Measurements from ENCODE around the gene CELF4. TPM values are rescaled to one million over a fixed set of nuclear protein-coding genes. Genes with fewer than 3 reads are reported as not detected.

The CELF4 gene
- total and polyA plus RNA-seq, 7 donors, result 0.60 to 5.0 (median 1.8) TPM; not detected in 1

DNA sequence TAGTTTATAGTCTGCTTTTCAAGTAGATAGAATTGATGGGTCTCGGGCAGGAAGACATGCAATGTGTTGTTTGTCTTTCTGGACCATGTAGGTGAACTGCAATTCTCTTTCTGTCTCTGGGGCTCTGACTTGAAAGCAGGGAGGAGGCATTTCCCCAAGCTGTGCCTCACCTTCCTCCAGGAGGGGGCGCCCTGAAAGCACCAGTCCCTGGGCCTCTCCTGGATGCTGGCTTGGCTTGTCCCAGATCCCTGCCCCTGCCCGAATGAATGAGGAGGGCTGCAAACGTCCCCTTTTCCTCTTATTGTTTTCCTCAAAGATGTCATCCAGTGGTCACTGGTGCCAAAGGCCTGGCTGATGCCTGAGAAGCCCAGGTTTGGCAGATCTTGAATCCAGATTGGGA lies 270.6 kb downstream of the CELF4 start:
- Histone ChIP-seq H3K4me3 (no peak overlapping the region), H3K9me3 (no peaks in the 10 kb centered on the region), H3K27ac (no peak overlapping the region), H3K4me1 (peaks cover 0 to 14% (median 13%) of the 10 kb centered on the region in 4 donors), H3K27me3 (no peaks in the 10 kb centered on the region), H3K36me3 (no peaks in the 10 kb centered on the region)
- DNase-seq, result no peak
- intact Hi-C loops (cut with DNase I), result no loop called here
- 32 to 40% methylated on average over 4 of the region's 4 CpGs for WGBS, 2 donors
- no peak for TF ChIP-seq POLR2AphosphoS5 (IDR thresholded peaks at IDR 0.05)
- no peak for TF ChIP-seq POLR2A (IDR thresholded peaks at IDR 0.05)
- TF ChIP-seq EP300 (IDR thresholded peaks at IDR 0.05), result no peak
- TF ChIP-seq, protein P1, sequence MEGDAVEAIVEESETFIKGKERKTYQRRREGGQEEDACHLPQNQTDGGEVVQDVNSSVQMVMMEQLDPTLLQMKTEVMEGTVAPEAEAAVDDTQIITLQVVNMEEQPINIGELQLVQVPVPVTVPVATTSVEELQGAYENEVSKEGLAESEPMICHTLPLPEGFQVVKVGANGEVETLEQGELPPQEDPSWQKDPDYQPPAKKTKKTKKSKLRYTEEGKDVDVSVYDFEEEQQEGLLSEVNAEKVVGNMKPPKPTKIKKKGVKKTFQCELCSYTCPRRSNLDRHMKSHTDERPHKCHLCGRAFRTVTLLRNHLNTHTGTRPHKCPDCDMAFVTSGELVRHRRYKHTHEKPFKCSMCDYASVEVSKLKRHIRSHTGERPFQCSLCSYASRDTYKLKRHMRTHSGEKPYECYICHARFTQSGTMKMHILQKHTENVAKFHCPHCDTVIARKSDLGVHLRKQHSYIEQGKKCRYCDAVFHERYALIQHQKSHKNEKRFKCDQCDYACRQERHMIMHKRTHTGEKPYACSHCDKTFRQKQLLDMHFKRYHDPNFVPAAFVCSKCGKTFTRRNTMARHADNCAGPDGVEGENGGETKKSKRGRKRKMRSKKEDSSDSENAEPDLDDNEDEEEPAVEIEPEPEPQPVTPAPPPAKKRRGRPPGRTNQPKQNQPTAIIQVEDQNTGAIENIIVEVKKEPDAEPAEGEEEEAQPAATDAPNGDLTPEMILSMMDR (IDR thresholded peaks at IDR 0.05), result no peak

DNA sequence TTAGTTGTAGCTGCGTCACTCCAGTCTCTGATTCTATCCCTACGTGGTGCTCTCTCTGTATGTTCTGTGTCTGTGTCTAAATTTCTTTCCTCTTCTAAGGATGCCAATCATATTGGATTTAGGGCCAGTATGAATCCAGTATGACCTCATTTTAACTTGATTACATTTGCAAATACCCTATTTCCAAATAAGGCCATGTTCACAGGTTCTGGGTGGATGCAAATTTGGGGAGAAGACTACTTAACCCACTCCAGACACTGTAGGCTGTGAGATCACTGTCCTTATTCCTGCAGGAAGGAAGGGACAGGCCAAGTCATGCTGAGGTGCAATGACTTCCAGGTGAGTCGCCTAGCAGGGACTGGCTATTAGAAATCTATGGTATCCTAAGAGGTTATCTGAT lies 272.2 kb downstream of the CELF4 start:
- TF ChIP-seq POLR2AphosphoS5 (IDR thresholded peaks at IDR 0.05) (no peak), POLR2A (IDR thresholded peaks at IDR 0.05) (no peak), EP300 (IDR thresholded peaks at IDR 0.05) (no peak)
- TF ChIP-seq, protein P1 (IDR thresholded peaks at IDR 0.05), result no peak
- Histone ChIP-seq H3K9me3 (no peaks in the 10 kb centered on the region), H3K4me1 (no peaks in the 10 kb centered on the region), H3K4me3 (no peak overlapping the region), H3K36me3 (no peaks in the 10 kb centered on the region), H3K27ac (no peak overlapping the region), H3K27me3 (no peaks in the 10 kb centered on the region)
- intact Hi-C loops (cut with DNase I), result no loop called here
- WGBS, 2 donors, result 62 to 88% methylated on average over 3 of the region's 3 CpGs
- DNase-seq, result no peak

DNA sequence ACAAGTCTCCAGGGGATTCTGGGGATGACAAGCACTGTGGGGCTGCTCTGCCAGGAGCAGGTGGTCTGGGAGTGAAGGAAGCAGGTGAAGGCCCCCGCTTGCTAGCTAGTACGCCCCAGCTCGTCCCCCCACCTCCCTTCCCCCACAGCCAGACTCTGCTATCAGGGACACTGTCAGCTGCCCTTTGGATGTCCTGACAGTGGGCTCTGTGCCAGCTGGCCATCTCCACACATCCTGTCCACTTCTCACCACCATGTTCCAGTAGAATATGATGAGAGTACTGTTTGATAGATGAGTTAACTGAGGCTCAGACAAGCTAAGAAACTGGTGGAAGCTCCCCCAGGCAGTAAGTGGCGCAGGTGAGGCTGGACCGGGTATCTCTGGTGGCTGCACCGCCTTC lies 276.2 kb downstream of the CELF4 start:
- intact Hi-C loops (cut with DNase I), result no loop called here
- WGBS, 2 donors, result 65 to 92% methylated on average over 6 of the region's 6 CpGs
- Histone ChIP-seq H3K36me3 (no peaks in the 10 kb centered on the region), H3K4me1 (no peaks in the 10 kb centered on the region), H3K27ac (no peak overlapping the region), H3K4me3 (no peak overlapping the region), H3K27me3 (no peaks in the 10 kb centered on the region), H3K9me3 (no peaks in the 10 kb centered on the region)
- DNase-seq, result no peak
- TF ChIP-seq, protein P1 (IDR thresholded peaks at IDR 0.05), result no peak
- TF ChIP-seq POLR2AphosphoS5 (IDR thresholded peaks at IDR 0.05), result no peak
- no peak for TF ChIP-seq POLR2A (IDR thresholded peaks at IDR 0.05)
- TF ChIP-seq EP300 (IDR thresholded peaks at IDR 0.05), result no peak

DNA sequence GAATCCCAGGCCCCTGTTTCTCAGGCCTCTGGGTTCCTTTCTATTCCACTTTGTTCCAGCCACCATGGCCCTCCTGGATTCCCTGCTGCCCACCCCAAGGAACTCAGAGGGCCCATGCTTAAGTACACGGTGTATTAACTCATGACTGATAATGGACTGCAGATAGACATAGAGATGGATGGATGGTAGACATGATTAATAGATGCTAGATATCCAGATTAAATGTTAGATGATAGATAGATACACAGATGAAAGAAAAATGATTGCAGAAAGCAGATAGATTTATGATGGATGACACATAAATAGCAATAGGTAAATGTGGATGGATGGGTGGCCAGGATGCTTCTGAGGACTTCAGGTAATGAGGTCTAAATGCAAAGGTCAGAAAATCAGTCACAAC lies 278.0 kb downstream of the CELF4 start:
- DNase-seq, result no peak
- no peak for TF ChIP-seq POLR2AphosphoS5 (IDR thresholded peaks at IDR 0.05)
- TF ChIP-seq POLR2A (IDR thresholded peaks at IDR 0.05), result no peak
- TF ChIP-seq, protein P1 (IDR thresholded peaks at IDR 0.05), result no peak
- no peak for TF ChIP-seq EP300 (IDR thresholded peaks at IDR 0.05)
- H3K9me3 ChIP-seq, result no peaks in the 10 kb centered on the region
- intact Hi-C loops (cut with DNase I), result no loop called here
- 23 to 27% methylated on average over 1 of the region's 1 CpG for WGBS, 2 donors
- no peaks in the 10 kb centered on the region for H3K27me3 ChIP-seq
- H3K27ac ChIP-seq, result no peak overlapping the region
- H3K36me3 ChIP-seq, result no peaks in the 10 kb centered on the region
- no peak overlapping the region for H3K4me3 ChIP-seq
- no peaks in the 10 kb centered on the region for H3K4me1 ChIP-seq

DNA sequence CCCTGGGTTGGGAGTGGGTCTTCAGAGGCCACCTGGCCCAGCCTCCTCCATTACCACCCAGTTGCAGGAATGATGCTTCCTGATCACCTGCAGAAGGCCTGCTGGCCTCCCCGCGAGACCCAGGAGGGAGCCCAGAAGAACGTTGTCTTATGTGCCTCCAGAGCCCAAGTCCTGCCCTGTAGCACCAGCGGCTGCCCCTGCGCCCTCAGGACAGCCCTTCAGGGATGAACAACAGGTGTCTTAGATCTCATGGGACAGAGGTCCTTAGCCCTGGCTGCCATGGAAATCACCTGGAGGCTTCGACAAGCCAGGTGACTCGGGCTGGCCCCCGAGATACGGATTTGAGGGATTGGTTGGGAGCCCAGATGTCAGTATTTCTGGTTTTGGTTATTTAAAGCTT lies 278.8 kb downstream of the CELF4 start:
- WGBS, 2 donors, result 82 to 84% methylated on average over 9 of the region's 9 CpGs
- TF ChIP-seq POLR2A (IDR thresholded peaks at IDR 0.05) (no peak), POLR2AphosphoS5 (IDR thresholded peaks at IDR 0.05) (no peak), EP300 (IDR thresholded peaks at IDR 0.05) (no peak)
- TF ChIP-seq, protein P1 (IDR thresholded peaks at IDR 0.05), result no peak
- Histone ChIP-seq H3K36me3 (no peaks in the 10 kb centered on the region), H3K27me3 (peaks cover 0 to 2% (median 0%) of the 10 kb centered on the region in 3 donors), H3K27ac (no peak overlapping the region), H3K9me3 (no peaks in the 10 kb centered on the region), H3K4me1 (no peaks in the 10 kb centered on the region), H3K4me3 (no peak overlapping the region)
- intact Hi-C loops (cut with DNase I), result no loop called here
- DNase-seq, result no peak
